HG03060 (cell line): ENCODE results near the gene HAPSTR1.

ENCODE experiments used
- ATAC-seq: cut with Tn5 transposase; IDR thresholded peaks from one replicate; pipeline ENCODE4 v1.9.1; 2021; ENCODE audit warnings: low read depth, moderate number of reproducible peaks; ENCODE audit not compliant: unreplicated experiment

Gene HAPSTR1

GRCh38 chr16:9118170-9118569, 26.7 kb downstream of the HAPSTR1 start:
- no peak for ATAC-seq

DNA sequence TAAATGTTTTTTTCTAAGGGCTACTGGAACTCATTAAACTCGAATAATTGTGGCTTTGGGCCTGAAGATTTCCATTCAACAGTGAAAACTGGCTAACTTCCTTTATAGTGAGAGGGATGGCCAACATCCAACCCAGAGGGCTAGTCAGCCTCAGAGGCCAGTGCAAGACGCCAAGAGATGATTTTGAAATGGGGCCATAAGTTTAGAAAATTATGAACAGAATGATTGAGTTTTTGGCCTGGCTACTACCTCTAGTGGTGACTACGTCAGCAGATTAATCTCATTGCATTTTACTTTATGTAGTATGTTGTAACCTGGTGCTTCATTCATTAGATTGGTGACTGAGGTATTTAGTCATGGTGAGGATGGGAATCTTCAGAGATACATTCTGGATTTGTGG, 28.4 kb downstream of the HAPSTR1 start:
- no peak for ATAC-seq

DNA sequence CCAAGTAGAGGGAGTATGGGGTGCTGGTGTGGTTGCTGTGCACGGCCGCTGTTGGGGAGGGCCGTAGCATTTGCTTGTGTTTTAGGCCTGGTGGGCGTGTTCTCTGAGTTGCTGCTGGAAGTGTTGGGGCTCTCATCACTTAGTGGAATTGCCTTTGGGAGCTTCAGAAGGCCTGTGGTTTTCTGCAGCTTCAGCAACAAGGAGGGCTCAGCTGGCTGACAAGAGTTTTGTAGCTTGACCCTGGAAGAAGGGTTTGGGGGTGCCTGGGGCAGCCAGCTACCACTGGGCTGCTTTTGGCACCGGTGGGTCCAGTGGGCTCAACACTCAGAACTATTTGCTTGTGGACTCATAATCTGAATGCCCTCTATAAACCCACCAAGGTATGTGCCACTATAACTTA, 30.9 kb downstream of the HAPSTR1 start:
- no peak for ATAC-seq

DNA sequence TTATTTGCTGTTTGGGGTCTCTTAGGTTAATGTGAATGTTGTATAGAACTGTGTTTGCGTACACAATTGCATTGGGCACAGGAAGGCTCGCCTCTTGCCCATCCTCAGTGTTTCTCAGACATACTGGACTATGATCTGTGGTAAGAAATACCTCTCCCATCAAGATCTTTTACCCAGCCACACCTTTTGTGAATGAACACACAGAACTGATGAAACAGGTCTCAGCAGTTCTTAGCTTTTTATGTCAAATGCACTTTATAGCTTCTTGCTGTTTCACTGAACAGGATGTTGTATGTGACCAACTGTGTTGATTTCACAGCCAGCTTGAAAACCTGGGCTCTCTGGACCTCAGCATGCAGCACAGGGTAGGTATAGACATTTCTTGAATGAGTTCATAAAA, 31.5 kb downstream of the HAPSTR1 start:
- no peak for ATAC-seq

DNA sequence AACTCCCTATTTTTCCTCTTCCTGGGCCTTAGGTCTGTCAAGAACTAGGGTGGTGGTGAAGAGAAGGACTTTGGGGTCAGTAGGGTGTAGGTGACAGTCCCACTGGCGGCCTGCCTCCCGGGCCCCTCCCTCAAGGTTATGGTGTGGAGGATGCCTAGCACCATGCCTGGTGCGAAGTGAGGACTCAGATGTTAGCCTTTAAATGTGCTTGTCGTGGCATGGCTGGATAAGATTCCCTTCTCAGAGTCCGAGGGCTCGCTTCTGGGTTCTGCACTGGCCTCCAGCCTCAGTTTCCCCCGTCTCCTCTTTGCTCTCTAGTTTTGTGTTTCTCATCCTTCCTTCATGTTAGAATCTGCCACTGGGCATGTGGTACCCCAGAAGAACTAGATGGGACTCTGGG, 32.0 kb downstream of the HAPSTR1 start:
- ATAC-seq: no peak

DNA sequence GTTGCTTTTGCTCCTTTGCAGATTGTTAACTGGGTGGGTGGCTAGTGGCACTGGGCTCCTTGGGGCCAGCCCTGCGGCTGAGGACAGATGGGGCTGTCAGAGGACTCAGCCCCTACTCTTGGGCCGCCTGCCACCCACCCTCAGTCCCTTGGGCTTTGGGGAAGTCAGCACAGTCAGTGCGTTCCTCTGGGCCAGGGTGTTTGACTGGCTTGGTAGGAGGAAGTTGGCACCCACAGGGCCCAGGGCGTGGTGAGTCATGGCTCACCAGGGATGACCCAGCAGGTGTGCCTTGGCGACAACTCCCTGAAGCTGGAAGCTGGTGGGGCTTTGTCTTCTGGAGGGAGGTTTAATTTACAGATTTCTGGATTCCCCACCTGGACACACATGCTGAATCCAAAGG, 32.4 kb downstream of the HAPSTR1 start:
- no peak for ATAC-seq

- no peak for ATAC-seq
Measured at GRCh38 chr16:9124444-9124843, 33.0 kb downstream of the HAPSTR1 start.

DNA sequence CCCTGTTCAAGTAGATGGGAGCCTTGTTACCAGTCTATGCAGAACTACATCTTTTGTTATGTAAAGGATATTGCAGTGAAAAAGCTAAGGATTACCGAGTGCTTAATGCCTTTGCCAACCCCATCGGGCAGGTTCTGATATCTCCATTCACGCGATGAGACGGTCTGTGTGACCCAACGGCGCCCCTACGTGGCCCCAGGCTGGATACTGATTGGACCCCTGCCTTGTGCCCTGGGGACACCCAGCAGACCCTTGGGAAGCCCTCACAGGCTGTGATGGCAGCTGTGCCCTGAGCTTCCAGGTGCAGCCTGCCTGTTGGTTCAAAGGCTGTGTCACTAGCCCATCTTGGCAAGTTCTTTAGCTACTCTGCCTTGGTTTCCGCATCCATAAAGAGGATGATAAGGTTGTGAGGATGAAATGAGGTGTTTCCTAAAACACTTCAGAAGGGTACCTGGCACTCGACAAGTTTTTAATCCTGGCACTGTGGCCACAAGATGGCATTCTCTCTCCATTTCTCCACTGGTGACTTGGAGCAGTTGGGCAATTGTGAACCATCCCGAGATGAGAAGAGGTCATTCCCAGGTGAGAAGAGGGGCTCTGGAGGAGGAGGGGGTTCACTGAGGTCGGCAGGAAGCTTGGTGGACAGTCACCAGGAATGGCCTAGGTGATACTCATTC, 33.6 kb downstream of the HAPSTR1 start:
- no peak for ATAC-seq

DNA sequence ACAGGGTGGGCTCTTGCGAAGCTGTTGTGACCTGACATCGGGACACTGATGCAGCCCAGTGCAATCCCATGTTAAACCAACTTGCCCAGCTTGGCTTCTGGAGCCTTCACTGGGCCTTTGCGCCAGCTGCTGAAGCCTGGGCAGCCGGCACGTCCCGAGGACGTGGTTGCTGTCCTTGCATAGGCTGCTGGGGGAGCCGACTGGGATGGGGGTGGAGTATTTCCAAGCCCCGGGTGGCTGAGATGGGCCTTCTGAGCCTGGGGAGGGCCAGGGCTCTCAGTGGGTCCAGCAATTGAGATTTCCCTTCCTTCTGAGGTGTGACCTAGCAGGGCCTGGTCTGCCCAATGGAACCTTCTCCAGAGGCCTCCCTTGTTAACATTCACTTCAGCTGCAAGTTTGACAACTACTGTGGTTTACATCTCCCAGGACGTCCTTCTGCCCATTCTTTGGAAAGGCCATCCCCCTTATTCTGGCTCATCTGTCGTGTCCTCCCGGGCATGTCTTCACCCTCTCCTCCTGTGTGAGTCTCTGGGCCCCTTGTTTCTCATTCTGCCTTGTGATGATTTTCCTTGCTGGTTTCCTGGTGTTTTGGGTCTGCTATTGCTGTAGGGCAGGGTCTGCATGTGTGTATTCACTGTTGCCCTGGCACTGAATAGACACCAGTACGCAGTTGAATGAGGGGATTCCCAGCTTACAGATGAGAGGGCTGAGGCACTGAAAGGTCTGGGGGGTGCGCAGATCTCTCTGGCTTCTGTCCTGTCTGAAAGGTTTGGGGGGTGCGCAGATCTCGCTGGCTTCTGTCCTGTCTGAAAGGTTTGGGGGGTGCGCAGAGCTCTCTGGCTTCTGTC, 34.4 kb downstream of the HAPSTR1 start:
- no peak for ATAC-seq

- no peak for ATAC-seq
Measured at GRCh38 chr16:9126609-9127008, 35.2 kb downstream of the HAPSTR1 start.

- no peak for ATAC-seq
Measured at GRCh38 chr16:9128346-9129342, 37.2 kb downstream of the HAPSTR1 start.

- ATAC-seq: no peak
Measured at GRCh38 chr16:9134306-9134705, 42.9 kb downstream of the HAPSTR1 start.

DNA sequence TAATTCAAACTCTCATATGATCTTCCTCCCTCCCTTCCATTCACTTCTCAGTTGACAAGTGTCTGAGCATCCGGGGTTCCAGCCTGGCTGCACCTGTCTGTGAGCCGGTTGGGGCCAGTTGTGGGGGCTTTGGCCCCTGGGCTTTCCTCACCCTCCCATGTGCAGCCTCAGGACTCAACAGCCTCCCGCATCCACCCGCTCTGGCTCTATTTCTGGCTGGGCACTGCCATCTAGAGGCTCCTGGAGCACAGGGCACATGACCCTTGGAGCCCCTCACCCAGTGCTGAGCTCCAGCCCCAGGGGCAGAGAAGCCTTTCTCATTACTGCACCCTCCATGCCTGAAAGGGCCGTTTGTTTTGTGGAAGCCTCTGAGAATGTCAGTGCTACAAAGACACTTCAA, 43.3 kb downstream of the HAPSTR1 start:
- ATAC-seq: no peak

DNA sequence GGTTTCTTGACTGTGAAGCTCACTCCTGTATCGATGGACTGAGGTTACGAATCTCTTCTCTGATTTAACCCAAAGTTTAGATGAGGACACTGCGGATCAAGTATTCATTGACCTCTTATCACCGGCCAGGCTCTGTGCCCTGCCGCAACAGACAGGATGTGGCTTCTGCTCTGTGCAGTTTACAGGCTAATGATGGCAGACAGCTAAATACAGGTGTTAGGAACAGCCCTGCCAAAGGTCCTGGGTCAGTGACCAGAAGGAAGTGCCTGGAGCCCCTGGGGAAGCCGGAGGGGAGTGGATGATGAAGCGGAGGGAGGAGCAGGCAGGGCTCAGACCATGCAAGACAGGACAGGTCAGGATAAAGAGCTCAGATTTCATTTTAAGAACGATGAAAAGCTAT, 44.4 kb downstream of the HAPSTR1 start:
- peak; percentile 64 for ATAC-seq

GRCh38 chr16:9136596-9136995, 45.2 kb downstream of the HAPSTR1 start:
- ATAC-seq: no peak

GRCh38 chr16:9138021-9138680, 46.7 kb downstream of the HAPSTR1 start:
- no peak for ATAC-seq

GRCh38 chr16:9138731-9139501, 47.5 kb downstream of the HAPSTR1 start:
- ATAC-seq: no peak

DNA sequence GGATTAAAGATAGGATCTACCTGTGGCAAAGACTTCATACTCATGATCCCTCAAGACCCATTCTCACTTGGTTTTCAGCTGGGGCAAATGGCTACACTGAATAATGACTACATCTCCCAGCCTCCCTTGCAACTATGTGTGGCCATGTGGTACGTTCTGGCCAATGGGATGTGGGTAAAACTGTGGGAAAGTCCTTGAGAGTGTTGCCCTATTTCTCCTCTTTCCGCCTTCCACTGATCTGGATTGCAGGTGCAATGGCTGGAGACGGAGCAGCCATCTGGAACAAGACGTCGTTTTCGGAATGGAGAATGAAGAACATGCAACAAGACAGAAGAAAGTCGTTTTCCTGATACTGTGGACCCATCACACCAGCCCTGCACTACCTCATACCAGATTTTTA, 48.5 kb downstream of the HAPSTR1 start:
- no peak for ATAC-seq
